Mucosa of stomach (tissue), 1 donor: Measurements from ENCODE around the gene TUBB1.

Experiments used
- H3K27me3 ChIP-seq: one replicate; pipeline ENCODE4 v1.7.0; 2013; ENCODE audit warnings: mild to moderate bottlenecking, low read length; ENCODE audit not compliant: control insufficient read depth, insufficient read depth
- H3K36me3 ChIP-seq: one replicate; pipeline ENCODE4 v1.7.0; 2013; ENCODE audit warnings: low read length; ENCODE audit not compliant: control insufficient read depth, insufficient read depth
- H3K4me1 ChIP-seq: one replicate; pipeline ENCODE4 v1.7.0; 2013; ENCODE audit warnings: mild to moderate bottlenecking, low read length; ENCODE audit not compliant: control insufficient read depth, insufficient read depth
- H3K4me3 ChIP-seq: one replicate; pipeline ENCODE4 v1.7.0; 2013; ENCODE audit warnings: low read length
- H3K9ac ChIP-seq: one replicate; pipeline ENCODE4 v1.7.0; 2013; ENCODE audit warnings: mild to moderate bottlenecking, low read length, moderate library complexity
- H3K9me3 ChIP-seq: one replicate; pipeline ENCODE4 v1.7.0; 2013; ENCODE audit warnings: mild to moderate bottlenecking, low read length, moderate library complexity; ENCODE audit not compliant: control insufficient read depth
- donor health status: Pancreatic carcinoma.

The TUBB1 gene

GRCh38 chr20:59068534-59068933 lies 49.3 kb downstream of the TUBB1 start:
- Histone ChIP-seq H3K36me3 (no peaks in the 10 kb centered on the region), H3K27me3 (no peaks in the 10 kb centered on the region), H3K9me3 (no peaks in the 10 kb centered on the region), H3K4me3 (no peak overlapping the region), H3K9ac (no peak overlapping the region), H3K4me1 (peaks cover 3% of the 10 kb centered on the region)

- H3K9ac ChIP-seq: no peak overlapping the region
- H3K4me1 ChIP-seq: no peaks in the 10 kb centered on the region
- H3K27me3 ChIP-seq: no peaks in the 10 kb centered on the region
Observed at GRCh38 chr20:59069026-59069425, 49.8 kb downstream of the TUBB1 start.

GRCh38 chr20:59071216-59071615 lies 52.0 kb downstream of the TUBB1 start:
- Histone ChIP-seq H3K9ac (no peak overlapping the region), H3K4me1 (no peaks in the 10 kb centered on the region), H3K36me3 (no peaks in the 10 kb centered on the region), H3K27me3 (peaks cover 4% of the 10 kb centered on the region), H3K9me3 (no peaks in the 10 kb centered on the region), H3K4me3 (no peak overlapping the region)

More at GRCh38 chr20:59069026-59069425, 49.8 kb downstream of the TUBB1 start:
- no peaks in the 10 kb centered on the region for H3K36me3 ChIP-seq
- H3K9me3 ChIP-seq: no peaks in the 10 kb centered on the region
- H3K4me3 ChIP-seq: no peak overlapping the region

GRCh38 chr20:59073582-59073981 lies 54.4 kb downstream of the TUBB1 start:
- Histone ChIP-seq H3K36me3 (no peaks in the 10 kb centered on the region), H3K4me1 (no peaks in the 10 kb centered on the region), H3K9ac (no peak overlapping the region), H3K9me3 (no peaks in the 10 kb centered on the region), H3K27me3 (peaks cover 10% of the 10 kb centered on the region), H3K4me3 (no peak overlapping the region)

- no peaks in the 10 kb centered on the region for H3K4me1 ChIP-seq
- no peak overlapping the region for H3K9ac ChIP-seq
- H3K4me3 ChIP-seq: no peak overlapping the region
- no peaks in the 10 kb centered on the region for H3K36me3 ChIP-seq
- peaks cover 10% of the 10 kb centered on the region for H3K27me3 ChIP-seq
- no peaks in the 10 kb centered on the region for H3K9me3 ChIP-seq
Observed at GRCh38 chr20:59074456-59074855, 55.2 kb downstream of the TUBB1 start.

- H3K9me3 ChIP-seq: no peaks in the 10 kb centered on the region
- H3K4me1 ChIP-seq: no peaks in the 10 kb centered on the region
- no peak overlapping the region for H3K9ac ChIP-seq
- no peaks in the 10 kb centered on the region for H3K36me3 ChIP-seq
- peaks cover 10% of the 10 kb centered on the region for H3K27me3 ChIP-seq
- H3K4me3 ChIP-seq: no peak overlapping the region
Observed at GRCh38 chr20:59075934-59076508, 56.8 kb downstream of the TUBB1 start.
